Panc1 (cell line): ENCODE measurements around the gene TRAF6.

Source experiments
- POLR2AphosphoS5 ChIP-seq: IDR thresholded peaks from 2 replicates; pipeline ENCODE4 v1.6.1; 2012; ENCODE audit warnings: mild to moderate bottlenecking, low read depth, low read length, moderate library complexity
- TF ChIP-seq, protein P1 (sequence below): fragments of 450-650 bp; IDR thresholded peaks from 2 replicates; pipeline ENCODE4 v1.5.1; 2017; ENCODE audit warnings: mild to moderate bottlenecking

GRCh38 chr11:36449561-36450096 is 60.4 kb downstream of the TRAF6 start:
- no peak for TF ChIP-seq POLR2AphosphoS5
- TF ChIP-seq, protein P1, sequence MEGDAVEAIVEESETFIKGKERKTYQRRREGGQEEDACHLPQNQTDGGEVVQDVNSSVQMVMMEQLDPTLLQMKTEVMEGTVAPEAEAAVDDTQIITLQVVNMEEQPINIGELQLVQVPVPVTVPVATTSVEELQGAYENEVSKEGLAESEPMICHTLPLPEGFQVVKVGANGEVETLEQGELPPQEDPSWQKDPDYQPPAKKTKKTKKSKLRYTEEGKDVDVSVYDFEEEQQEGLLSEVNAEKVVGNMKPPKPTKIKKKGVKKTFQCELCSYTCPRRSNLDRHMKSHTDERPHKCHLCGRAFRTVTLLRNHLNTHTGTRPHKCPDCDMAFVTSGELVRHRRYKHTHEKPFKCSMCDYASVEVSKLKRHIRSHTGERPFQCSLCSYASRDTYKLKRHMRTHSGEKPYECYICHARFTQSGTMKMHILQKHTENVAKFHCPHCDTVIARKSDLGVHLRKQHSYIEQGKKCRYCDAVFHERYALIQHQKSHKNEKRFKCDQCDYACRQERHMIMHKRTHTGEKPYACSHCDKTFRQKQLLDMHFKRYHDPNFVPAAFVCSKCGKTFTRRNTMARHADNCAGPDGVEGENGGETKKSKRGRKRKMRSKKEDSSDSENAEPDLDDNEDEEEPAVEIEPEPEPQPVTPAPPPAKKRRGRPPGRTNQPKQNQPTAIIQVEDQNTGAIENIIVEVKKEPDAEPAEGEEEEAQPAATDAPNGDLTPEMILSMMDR: no peak
